Epithelial cell of esophagus (primary cell): ENCODE data around the gene FCRLB.

Experiments
- DNase-seq: peaks from one replicate; pipeline ENCODE4 v3.0.0; 2010; ENCODE audit warnings: low read depth
- H3K4me3 ChIP-seq: 2 replicates; pipeline ENCODE4 v1.5.1; 2011; ENCODE audit warnings: mild to moderate bottlenecking, low read length, control low read depth
- CTCF ChIP-seq: IDR thresholded peaks from 2 replicates; pipeline ENCODE4 v1.5.1; 2011; ENCODE audit warnings: low read depth, mild to moderate bottlenecking, low read length, control low read depth, inconsistent platforms; ENCODE audit not compliant: insufficient read depth; ENCODE audit errors: missing control alignments

Gene FCRLB

GRCh38 chr1:161736335-161736969, 15.1 kb downstream of the FCRLB start:
- no peak overlapping the region for H3K4me3 ChIP-seq
- DNase-seq = peak; percentile 87
- no peak for TF ChIP-seq CTCF

GRCh38 chr1:161737625-161738024, 16.3 kb downstream of the FCRLB start:
- H3K4me3 ChIP-seq = no peak overlapping the region
- TF ChIP-seq CTCF = no peak
- no peak for DNase-seq

DNA sequence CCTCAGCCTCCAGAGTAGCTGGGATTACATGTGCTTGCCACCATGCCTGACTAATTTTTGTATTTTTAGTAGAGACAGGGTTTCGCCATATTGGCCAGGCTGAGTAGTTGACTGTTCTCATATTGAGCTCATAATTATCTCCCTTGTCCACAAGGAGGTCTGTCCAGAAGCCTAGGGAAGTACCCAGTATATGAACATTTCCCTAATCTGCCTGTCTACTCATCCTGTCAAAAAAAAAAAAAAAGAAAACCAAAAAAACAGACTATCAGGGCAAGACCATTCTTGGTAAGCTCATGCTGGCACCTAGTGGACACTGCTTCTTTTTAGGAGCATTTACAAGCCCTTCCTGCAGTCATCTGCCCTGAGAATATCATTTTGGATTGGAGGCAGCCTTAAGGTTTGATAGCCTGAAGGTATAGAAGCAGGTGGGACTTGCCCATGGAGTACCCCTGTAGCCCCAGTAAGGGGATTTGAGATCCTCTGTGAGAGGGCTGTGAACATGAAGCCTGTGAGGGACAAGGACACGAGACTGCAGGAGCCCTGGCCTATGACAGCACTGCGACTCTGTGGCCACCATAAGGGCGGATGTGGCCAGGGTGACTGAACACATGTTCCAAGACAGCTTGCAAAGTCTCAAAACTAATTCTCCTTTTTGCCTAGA, 17.4 kb downstream of the FCRLB start:
- H3K4me3 ChIP-seq = no peak overlapping the region
- peak; percentile 86 for DNase-seq
- TF ChIP-seq CTCF = peak; percentile 69

- TF ChIP-seq CTCF = no peak
- no peak for DNase-seq
- no peak overlapping the region for H3K4me3 ChIP-seq
Observed at GRCh38 chr1:161739865-161740566, 18.7 kb downstream of the FCRLB start.

- no peak for DNase-seq
- no peak for TF ChIP-seq CTCF
- H3K4me3 ChIP-seq = no peak overlapping the region
Observed at GRCh38 chr1:161740921-161741320, 19.6 kb downstream of the FCRLB start.

DNA sequence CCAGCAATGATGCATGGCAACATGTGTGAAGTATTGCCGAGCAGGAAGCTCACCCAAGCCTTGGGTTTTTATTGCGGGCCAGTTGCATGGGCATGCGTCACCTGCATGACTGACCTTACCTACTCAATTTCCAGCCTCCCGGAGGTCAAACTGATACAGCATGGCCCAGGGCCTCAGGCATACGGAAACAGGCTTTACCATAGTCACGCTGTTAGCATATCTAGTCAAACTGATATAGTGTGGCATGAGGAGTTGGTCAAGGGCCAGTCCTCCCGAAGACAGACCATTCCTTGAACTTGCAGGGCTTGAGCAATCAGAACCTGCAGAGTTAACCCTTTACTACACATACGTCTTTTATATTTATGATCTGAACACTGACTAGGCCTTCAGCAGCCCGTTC, 21.9 kb downstream of the FCRLB start:
- no peak overlapping the region for H3K4me3 ChIP-seq
- no peak for TF ChIP-seq CTCF
- DNase-seq = peak; percentile 35
